Right lobe of liver (tissue), 4 donors: ENCODE data around the gene MACROD2.

Source experiments
- POLR2A ChIP-seq: fragments of 450-650 bp; IDR thresholded peaks from one replicate; pipeline ENCODE4 v1.6.1; 2017; ENCODE audit warnings: antibody characterized with exemption, mild to moderate bottlenecking
- TF ChIP-seq, protein P1 (sequence below), 4 donors: fragments of 200-600 bp in 3 of 4; fragments of 450-650 bp in 1 of 4; IDR thresholded peaks; one replicate each; pipeline versions ENCODE4 v1.5.1 to v1.8.0; 2016 to 2022; ENCODE audit warnings: antibody characterized with exemption in 4 of 4, mild to moderate bottlenecking in 2 of 4
- donor health status: DM: no; HTN: no; CAD: no.
- donor health status: DM: no; HTN: no; CAD: no.
- donor health status: DM: no; HTN: yes; CAD: no.

DNA sequence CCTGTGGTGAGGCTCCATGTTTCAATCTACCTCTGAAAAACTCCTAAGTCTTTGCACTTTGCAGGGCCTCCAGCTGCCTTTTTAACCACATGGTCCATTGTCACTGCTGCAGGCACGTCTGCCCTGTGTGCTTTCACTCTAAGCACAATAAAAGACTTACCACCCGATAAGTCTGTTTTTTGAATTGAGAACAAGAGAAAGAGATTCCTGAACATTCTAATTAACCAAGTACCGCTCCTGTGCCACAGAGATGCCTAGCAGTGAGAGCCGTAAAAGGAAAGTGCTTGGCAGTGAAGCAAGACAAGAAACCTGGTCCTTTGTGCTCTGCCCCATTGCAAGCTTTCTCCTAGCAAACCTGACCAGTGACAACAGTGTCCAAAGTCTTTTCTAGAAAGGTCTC is 829.7 kb downstream of the MACROD2 start:
- TF ChIP-seq, protein P1, sequence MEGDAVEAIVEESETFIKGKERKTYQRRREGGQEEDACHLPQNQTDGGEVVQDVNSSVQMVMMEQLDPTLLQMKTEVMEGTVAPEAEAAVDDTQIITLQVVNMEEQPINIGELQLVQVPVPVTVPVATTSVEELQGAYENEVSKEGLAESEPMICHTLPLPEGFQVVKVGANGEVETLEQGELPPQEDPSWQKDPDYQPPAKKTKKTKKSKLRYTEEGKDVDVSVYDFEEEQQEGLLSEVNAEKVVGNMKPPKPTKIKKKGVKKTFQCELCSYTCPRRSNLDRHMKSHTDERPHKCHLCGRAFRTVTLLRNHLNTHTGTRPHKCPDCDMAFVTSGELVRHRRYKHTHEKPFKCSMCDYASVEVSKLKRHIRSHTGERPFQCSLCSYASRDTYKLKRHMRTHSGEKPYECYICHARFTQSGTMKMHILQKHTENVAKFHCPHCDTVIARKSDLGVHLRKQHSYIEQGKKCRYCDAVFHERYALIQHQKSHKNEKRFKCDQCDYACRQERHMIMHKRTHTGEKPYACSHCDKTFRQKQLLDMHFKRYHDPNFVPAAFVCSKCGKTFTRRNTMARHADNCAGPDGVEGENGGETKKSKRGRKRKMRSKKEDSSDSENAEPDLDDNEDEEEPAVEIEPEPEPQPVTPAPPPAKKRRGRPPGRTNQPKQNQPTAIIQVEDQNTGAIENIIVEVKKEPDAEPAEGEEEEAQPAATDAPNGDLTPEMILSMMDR (IDR thresholded peaks at IDR 0.05) = no peak
- TF ChIP-seq POLR2A = no peak
